Amniotic epithelial cell (primary cell): ENCODE measurements around the gene HDGFL1.

Experiments used
- DNase-seq: peaks from one replicate; pipeline ENCODE4 v3.0.0-alpha.2; 2010; ENCODE audit warnings: low read depth

The HDGFL1 gene

GRCh38 chr6:22569281-22570184 is at the start of gene HDGFL1:
Gene HDGFL1, plus strand, starts transcription at chr6:22569566. Its CDS starts 10 bp downstream, at chr6:22569576.
- DNase-seq: no peak

GRCh38 chr6:22521035-22521434 is 48.3 kb upstream of the HDGFL1 start:
- DNase-seq: no peak

GRCh38 chr6:22526736-22527135 is 42.6 kb upstream of the HDGFL1 start:
- no peak for DNase-seq

DNA sequence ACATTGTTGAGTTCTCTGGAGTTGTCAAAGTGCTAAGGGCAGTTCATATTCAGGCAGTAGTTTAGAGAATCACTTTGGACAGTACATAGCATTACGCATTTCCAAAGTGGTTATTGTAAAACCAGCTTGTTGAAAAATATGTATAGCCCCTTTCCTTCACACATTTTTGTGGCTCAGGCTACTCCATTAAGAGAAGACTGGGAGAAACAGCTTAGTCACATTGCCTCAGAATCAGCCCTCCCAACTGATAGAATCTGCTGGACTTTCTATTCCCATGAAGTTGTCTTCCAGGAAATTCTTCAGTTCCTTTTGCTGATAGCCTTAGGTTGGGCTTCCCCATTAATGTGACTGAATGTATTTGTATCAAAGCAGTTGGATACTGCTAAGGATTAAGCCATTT is 39.5 kb upstream of the HDGFL1 start:
- peak; percentile 21 for DNase-seq

GRCh38 chr6:22530506-22530905 is 38.9 kb upstream of the HDGFL1 start:
- peak; percentile 15 for DNase-seq

- DNase-seq: no peak
These were observed 33.2 kb upstream of the HDGFL1 start for GRCh38 chr6:22536122-22536521.

GRCh38 chr6:22544476-22544875 is 24.9 kb upstream of the HDGFL1 start:
- peak; percentile 52 for DNase-seq

DNA sequence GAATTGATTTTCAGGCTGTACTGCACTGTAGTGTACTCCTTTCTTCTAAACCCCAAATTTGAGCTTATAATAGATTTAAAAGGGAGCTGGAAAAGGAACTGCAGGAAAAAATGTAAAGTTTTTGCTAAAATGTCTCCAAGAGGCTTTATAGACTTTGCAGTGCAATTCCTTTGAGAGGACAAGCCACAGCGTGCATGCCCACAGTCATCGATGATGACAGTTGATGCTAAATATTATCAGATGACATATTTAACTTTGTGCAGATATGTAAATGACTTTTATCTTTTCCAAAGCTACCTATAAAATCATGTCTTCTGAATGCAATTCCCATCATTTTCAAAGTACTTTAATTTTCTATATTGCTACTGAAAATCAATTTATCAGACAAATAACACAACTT is 24.3 kb upstream of the HDGFL1 start:
- DNase-seq: no peak

DNA sequence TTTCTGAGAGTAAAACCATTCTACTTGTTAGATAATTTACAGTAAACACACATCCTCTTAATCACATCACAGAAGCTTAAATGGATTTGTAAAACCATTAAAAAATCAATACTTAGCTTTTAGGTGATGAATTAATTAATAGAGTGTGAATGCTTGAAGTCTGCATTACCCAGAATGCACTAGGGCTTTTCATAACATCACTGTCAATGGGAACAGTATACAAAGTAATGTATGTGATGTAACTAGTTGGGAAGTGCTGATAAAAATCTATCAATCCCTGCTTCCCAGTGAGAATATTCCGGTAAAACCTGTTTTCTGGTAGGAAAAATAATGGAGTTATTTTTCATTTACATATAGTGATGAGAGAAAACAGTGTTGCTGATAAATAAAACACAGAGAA is 23.1 kb upstream of the HDGFL1 start:
- DNase-seq: no peak

DNA sequence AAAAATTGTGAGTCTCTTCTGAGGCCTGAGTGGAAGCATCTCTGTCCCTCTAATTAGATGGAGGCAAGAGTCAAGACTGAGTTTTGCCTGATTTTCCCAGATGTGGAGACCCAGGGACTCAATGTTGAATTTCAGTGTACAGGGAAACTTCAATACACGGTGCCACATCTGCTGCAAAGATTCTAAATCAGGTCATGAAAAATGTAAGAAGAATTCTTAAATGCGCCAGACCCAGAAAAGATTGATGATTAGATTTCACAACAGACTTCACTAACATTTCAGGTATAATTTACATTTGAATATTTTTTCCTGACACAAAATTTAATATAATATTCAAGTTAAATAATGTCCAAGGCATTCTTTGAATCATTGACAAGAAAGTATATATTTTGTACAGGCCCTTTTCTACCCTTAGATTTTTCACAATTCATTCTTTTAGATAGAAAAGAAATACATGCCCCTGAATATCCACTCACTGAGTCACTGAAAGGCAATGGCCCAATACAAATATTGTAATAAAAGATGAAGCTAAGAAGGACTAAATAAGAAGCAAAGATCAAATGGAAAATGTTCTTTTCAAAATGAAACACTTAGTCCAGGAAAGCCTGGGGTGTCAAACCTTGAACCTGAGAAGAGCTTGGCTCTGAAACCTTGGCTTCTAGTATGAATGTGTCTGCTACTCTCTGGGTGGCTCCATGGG is 18.2 kb upstream of the HDGFL1 start:
- DNase-seq: no peak

GRCh38 chr6:22556266-22556665 is 13.1 kb upstream of the HDGFL1 start:
- DNase-seq: no peak

DNA sequence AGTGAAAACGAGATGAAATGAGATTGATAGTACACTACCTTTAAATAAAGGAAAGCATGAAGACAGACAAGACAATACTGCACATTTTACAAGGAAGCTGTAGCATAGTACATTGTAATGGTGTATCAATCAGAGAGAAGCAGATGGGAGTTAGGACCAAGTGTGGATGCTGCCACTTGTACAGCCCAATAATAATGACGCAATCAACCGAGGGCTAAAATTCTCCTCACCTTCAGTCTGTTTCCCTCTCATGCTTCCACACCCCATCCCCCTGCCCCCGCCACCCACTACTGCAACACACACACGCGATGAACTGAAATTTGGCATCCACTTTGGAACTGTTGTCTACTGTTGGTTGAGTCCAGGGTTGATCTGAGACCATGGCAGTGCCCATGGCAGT is 12.4 kb upstream of the HDGFL1 start:
- DNase-seq: no peak

DNA sequence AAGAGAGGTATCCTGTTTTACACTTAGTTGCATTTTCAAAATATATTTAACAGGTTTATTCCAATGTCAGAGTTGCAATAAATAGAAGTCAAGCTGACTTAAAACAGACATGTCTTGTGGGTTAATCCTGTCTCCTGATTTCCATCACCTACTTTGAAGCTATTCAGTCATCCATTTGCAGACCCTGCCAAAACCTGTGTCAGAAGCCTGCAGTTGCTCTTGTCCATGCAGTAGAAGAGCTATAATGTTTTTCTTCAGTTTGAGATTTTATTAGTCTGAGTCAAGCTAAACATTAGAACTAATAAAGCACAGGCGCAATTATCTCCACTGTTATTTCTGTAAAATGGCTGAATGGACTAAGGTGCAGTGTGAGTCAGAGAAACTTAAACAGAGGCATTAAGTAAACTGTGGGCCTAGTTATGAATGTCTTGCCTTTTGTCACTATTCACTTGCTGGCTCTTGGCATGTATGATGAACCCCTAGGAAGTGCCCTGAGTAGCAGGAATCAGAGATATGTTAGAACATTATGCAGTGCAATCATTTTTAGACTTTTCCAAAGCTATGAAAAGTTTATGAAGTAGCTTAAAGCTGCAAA is 11.0 kb upstream of the HDGFL1 start:
- DNase-seq: peak; percentile 19

DNA sequence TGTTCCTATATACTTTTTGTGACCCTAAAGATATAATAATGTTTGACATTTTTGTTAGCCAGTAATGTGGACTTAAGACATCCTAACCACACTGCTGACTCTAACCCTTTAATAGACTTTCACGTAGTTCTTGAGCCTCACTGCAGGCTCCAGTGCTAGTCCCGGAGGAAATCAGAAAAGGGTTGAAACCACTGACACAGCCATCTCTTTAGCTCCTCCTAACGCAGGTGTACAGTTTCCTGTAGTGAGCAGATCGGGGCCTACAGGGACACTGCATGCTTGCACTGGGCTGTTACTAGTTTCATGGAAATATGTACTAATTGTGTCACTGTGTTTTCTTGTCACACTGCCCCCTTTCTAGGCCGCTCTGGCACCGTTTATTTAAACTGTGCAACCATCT is 512 bp upstream of the HDGFL1 start:
- no peak for DNase-seq

DNA sequence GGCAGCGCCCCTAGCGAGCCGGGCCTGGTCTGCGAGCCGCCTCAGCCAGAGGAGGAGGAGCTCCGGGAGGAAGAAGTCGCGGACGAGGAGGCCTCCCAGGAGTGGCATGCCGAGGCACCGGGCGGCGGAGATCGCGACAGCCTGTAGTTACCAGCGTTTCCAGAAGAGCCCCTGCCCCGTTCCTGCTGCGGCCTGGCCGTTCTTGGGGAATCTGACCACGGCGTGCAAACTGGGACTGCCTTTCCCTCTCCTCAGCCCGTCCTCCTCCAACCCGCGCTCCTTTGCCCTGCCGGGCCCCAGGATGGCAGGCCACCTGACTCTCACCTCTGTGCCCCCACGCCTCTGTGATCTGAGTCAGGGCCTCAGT is 802 bp downstream of the HDGFL1 start:
- no peak for DNase-seq

DNA sequence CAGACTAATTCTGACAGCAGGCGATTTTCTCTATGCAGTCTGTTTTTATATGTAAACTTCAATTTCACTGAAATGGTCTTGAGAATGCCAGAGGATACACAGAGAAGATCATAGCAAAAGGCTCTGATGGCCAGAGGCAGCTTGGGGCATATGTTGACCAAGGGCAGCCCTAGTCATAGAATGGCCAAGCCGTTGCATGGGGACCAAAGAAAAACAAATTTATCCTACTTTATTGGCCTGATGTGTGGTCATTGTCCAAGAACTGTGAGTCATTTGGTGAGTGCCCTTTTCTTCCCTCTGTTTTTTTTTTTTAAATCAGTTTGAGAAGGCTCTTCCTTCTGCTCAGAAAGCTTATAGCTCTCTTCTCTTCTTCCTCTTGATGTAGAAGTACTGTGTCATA is 5.8 kb downstream of the HDGFL1 start:
- no peak for DNase-seq

GRCh38 chr6:22579439-22579838 is 10.1 kb downstream of the HDGFL1 start:
- DNase-seq: no peak

DNA sequence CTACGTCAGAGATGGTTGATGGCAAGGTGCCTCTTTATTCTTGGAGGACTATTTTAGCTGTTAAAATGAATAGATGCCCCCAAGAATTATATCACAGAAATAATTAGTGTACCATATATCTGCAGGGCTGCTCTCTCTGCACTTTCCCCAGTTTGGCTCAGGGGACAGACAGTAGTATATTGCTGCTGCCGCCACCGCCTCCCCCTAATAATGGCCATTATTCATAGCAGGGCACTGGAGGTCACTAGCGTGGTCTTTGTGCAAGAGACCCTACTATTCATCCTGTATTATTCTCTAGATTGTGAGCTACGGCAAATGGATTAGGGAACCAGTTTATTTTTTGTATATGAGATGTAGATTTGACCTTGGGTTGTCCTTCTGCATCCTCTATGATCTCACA is 11.0 kb downstream of the HDGFL1 start:
- no peak for DNase-seq

DNA sequence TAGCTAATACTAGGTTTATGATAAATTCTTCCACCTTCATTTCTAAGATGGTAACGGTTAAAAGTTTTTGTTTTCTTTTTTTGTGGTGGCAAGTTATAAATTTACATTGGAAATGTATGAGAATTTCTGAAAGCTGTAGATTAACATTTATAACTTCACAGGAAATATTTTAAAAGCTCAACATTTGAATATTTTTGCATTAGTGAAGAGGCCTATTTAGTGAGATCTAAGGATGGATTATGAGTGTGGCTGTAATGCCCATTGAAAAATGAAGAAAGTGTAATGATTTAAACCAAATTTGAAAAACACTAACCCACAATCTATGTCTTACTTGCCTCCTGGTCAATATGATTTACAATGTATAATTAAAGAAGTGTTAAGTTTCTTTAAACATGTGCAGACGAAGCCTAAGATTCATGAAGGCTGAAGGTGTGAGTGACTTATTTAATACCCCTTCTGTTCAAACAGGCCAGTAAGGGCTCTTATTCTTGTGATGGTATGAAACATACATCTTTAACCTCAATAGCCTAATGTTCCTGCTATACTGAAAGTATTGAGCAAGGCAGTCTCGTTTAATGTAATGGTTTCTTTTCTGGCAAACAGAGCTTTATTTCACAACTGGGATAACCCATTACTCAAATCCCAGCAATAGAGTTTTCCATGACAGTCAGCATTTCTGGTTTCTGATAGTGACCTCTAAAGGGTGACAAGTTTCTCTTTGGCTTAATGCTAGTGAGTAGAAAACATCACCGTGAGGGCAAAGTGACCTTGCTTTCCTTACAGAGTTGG is 13.2 kb downstream of the HDGFL1 start:
- peak; percentile 67 for DNase-seq

- DNase-seq: no peak
These were observed 13.9 kb downstream of the HDGFL1 start for GRCh38 chr6:22583230-22583629.

GRCh38 chr6:22583927-22584326 is 14.6 kb downstream of the HDGFL1 start:
- DNase-seq: no peak

GRCh38 chr6:22589118-22589517 is 19.8 kb downstream of the HDGFL1 start:
- DNase-seq: no peak
